Measurements from ENCODE around the gene PCSK5. TPM values are rescaled to one million over a fixed set of nuclear protein-coding genes. Genes with fewer than 3 reads are reported as not detected.

The PCSK5 gene
- total and polyA plus RNA-seq, 8 donors = 0.37 to 86.3 (median 4.9) TPM

- Histone ChIP-seq H3K4me1 (peaks cover 0 to 9% (median 0%) of the 10 kb centered on the region in 4 donors), H3K27ac (no peak overlapping the region), H3K9me3 (no peaks in the 10 kb centered on the region), H3K27me3 (no peaks in the 10 kb centered on the region), H3K36me3 (no peaks in the 10 kb centered on the region), H3K4me3 (no peak overlapping the region)
- intact Hi-C loops (cut with DNase I; ENCODE audit: low total_unique reads) = no loop called here
- TF ChIP-seq POLR2A (IDR thresholded peaks at IDR 0.05) (no peak), POLR2AphosphoS5 (IDR thresholded peaks at IDR 0.05) (no peak), CTCF (IDR thresholded peaks at IDR 0.05) (no peak), EP300 (IDR thresholded peaks at IDR 0.05) (no peak)
- DNase-seq = no peak
Observed at GRCh38 chr9:75996726-75997125, 106.3 kb downstream of the PCSK5 start.

- Histone ChIP-seq H3K27ac (no peak overlapping the region), H3K4me3 (no peak overlapping the region), H3K4me1 (peaks cover 0 to 9% (median 0%) of the 10 kb centered on the region in 4 donors), H3K27me3 (no peaks in the 10 kb centered on the region), H3K36me3 (no peaks in the 10 kb centered on the region), H3K9me3 (no peaks in the 10 kb centered on the region)
- intact Hi-C loops (cut with DNase I; ENCODE audit: low total_unique reads) = no loop called here
- TF ChIP-seq POLR2AphosphoS5 (IDR thresholded peaks at IDR 0.05) (no peak), EP300 (IDR thresholded peaks at IDR 0.05) (no peak), CTCF (IDR thresholded peaks at IDR 0.05) (no peak), POLR2A (IDR thresholded peaks at IDR 0.05) (no peak)
- DNase-seq = peak in 1 of 2 donors; percentile 43
- 83 to 94% (median 90%) methylated on average over 1 of the region's 1 CpG for WGBS, 5 donors
Observed at GRCh38 chr9:75997206-75997605, 106.7 kb downstream of the PCSK5 start.

- WGBS, 5 donors = 64 to 76% (median 73%) methylated on average over 4 of the region's 4 CpGs
Observed at GRCh38 chr9:75998096-75998780, 107.8 kb downstream of the PCSK5 start.

GRCh38 chr9:76001459-76001858 is 111.0 kb downstream of the PCSK5 start:
- no peak for DNase-seq
- Histone ChIP-seq H3K4me3 (no peak overlapping the region), H3K4me1 (peaks cover 0 to 9% (median 0%) of the 10 kb centered on the region in 4 donors), H3K27me3 (no peaks in the 10 kb centered on the region), H3K36me3 (no peaks in the 10 kb centered on the region), H3K9me3 (no peaks in the 10 kb centered on the region), H3K27ac (no peak overlapping the region)
- intact Hi-C loops (cut with DNase I; ENCODE audit: low total_unique reads) = no loop called here
- no peak for TF ChIP-seq EP300 (IDR thresholded peaks at IDR 0.05)
- TF ChIP-seq POLR2AphosphoS5 (IDR thresholded peaks at IDR 0.05) = no peak
- no peak for TF ChIP-seq CTCF (IDR thresholded peaks at IDR 0.05)
- no peak for TF ChIP-seq POLR2A (IDR thresholded peaks at IDR 0.05)
- WGBS, 5 donors = 72 to 90% (median 81%) methylated on average over 2 of the region's 2 CpGs

More at GRCh38 chr9:75998096-75998780, 107.8 kb downstream of the PCSK5 start:
- Histone ChIP-seq H3K9me3 (no peaks in the 10 kb centered on the region), H3K4me3 (no peak overlapping the region), H3K27ac (no peak overlapping the region), H3K4me1 (peaks cover 0 to 9% (median 0%) of the 10 kb centered on the region in 4 donors), H3K27me3 (no peaks in the 10 kb centered on the region), H3K36me3 (no peaks in the 10 kb centered on the region)
- DNase-seq = no peak
- TF ChIP-seq CTCF (IDR thresholded peaks at IDR 0.05) = no peak
- TF ChIP-seq EP300 (IDR thresholded peaks at IDR 0.05) = no peak
- no peak for TF ChIP-seq POLR2AphosphoS5 (IDR thresholded peaks at IDR 0.05)
- no peak for TF ChIP-seq POLR2A (IDR thresholded peaks at IDR 0.05)
- intact Hi-C loops (cut with DNase I; ENCODE audit: low total_unique reads) = no loop called here

All from stomach (tissue), 9 donors.